HG02759 (cell line): ENCODE results near the gene SGIP1.

ENCODE experiments used
- ATAC-seq: cut with Tn5 transposase; IDR thresholded peaks from one replicate; pipeline ENCODE4 v1.9.1; 2021; ENCODE audit warnings: mild to moderate bottlenecking, moderate library complexity; ENCODE audit not compliant: unreplicated experiment

The SGIP1 gene

GRCh38 chr1:66676613-66677298 lies 142.8 kb downstream of the SGIP1 start:
- ATAC-seq: no peak

GRCh38 chr1:66678146-66678545 lies 144.2 kb downstream of the SGIP1 start:
- no peak for ATAC-seq

GRCh38 chr1:66679140-66679539 lies 145.2 kb downstream of the SGIP1 start:
- no peak for ATAC-seq

GRCh38 chr1:66681686-66682085 lies 147.7 kb downstream of the SGIP1 start:
- ATAC-seq: no peak

DNA sequence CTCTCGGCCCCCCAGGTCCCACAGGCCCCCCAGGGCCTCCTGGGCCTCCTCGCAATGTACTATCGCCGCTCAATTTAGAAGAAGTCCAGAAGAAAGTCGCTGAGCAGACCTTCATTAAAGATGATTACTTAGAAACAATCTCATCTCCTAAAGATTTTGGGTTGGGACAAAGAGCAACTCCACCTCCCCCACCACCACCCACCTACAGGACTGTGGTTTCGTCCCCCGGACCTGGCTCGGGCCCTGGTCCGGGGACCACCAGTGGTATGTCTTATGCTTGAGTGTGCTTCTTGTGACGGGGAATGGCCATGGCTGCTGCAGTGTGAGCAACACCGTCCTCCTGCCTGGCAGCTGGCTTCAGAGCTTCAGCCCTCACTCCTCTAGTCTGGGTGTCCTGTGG lies 148.2 kb downstream of the SGIP1 start:
- ATAC-seq: no peak

DNA sequence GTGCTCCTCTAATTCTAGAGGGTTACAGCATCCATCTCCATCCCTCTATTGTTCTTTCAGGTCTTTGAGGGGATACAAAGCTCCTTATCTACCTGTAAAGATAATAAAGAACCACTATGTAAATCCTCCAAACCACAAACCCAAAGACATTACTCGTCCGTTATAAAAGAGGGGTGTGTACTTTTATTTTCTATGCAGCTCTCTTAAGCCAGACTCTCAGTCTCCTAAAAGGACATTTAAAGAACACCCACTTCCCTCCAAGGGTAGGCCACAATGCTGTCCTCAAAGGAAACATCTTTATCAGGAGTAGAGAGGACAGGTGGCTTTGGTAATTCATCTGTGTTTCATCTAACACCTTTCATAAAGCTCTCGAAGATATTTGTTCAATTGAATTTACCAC lies 150.4 kb downstream of the SGIP1 start:
- no peak for ATAC-seq

GRCh38 chr1:66685265-66685664 lies 151.3 kb downstream of the SGIP1 start:
- no peak for ATAC-seq

- no peak for ATAC-seq
Measured at GRCh38 chr1:66685670-66686069, 151.7 kb downstream of the SGIP1 start.

DNA sequence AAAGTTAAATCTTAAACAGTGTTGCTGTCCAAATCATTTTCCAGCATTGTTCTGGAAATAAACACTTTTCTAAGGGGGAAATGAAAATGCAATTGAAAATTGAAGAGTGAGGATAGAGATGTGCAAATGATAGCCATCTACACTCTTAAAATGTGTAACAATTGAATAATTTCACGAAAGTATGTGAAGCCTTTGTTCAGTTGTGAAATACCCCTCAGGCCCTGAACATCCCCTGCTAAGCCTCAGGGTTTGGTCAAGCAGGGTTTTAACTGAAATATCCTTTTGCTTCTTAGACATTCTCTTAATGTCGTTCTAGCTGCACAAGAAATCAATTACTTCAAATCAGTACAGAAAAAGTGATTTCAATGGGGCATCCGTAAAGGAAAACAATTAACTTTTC lies 152.5 kb downstream of the SGIP1 start:
- no peak for ATAC-seq

- no peak for ATAC-seq
Measured at GRCh38 chr1:66687358-66687757, 153.4 kb downstream of the SGIP1 start.

GRCh38 chr1:66690666-66691381 lies 156.9 kb downstream of the SGIP1 start:
- no peak for ATAC-seq

GRCh38 chr1:66692681-66693080 lies 158.7 kb downstream of the SGIP1 start:
- ATAC-seq: no peak

DNA sequence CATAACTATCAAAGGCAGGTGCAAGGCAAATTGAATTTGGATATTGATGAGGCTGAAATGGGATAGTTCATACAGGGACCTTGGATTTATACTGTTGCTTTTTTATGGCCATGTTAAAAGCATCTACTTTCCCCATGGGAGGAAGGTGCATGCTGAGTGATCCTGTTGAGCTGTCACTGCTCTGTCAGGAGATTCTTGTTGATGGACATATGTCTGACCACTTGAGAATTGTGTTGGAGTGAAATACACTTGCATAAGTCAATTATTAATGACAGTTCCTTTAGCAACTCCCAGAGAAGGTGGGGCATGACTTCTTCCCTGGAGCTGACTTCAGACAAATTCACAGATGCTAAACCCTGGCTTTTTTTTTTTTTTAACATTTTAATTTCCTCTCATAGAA lies 159.9 kb downstream of the SGIP1 start:
- no peak for ATAC-seq

- ATAC-seq: no peak
Measured at GRCh38 chr1:66695116-66695515, 161.2 kb downstream of the SGIP1 start.

- ATAC-seq: no peak
Measured at GRCh38 chr1:66696771-66697170, 162.8 kb downstream of the SGIP1 start.

DNA sequence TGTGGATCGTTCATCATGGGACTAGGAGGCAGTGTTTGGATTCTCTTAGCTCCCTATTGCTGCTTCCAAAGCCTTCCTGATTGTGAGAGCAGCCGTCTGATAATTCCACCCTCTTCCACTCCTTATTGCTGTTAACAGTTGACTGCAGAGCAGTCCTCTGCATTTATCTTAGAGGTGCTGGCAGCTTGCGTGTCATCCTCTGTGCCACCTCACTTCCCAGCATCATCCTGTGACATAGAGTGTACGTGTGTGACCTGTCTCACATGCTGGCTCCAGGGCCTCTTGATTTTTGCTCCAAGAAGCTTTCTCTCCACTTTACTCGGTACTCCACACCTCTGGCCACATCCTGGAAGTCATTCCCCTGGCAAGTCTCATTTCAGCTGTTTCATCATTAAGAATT lies 165.3 kb downstream of the SGIP1 start:
- ATAC-seq: no peak

- ATAC-seq: no peak
Measured at GRCh38 chr1:66704177-66704875, 170.4 kb downstream of the SGIP1 start.

DNA sequence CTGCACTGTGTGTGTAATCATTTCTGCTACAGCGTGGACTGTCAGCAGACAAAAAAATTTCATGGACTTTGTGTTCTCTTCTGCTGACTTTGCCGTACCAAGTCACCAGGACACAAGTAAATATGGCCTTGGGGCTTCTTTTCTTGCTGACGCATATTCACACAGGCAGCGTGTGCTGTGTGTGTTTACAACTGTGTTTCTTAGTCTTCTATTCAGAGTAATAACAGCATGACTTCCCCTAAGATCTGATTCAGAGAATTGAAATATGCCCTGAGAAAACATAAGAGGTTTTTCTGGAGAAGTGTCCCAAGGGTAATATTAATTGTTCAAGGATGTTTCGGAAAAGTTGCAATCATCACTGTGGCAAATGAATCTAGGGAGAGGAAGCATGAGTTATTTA lies 171.2 kb downstream of the SGIP1 start:
- ATAC-seq: no peak

DNA sequence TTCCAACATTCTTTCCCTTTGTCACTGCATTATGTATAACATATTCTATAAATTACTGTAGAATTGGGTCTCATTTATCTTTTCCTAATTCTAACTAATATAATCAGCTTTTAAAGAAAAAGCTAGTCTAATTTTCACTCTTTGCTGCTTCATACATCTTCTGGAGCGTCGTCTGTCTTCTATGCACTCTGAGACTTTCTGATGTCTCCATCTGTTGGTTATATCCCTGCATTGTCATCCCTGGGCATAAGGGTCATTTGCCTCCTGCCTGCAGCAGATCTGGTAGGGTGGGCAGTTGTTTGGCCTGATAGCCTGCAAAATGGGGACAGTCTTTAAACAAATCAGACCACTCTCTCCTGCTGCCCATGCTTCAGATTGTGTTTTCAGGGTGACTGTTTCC lies 177.5 kb downstream of the SGIP1 start:
- no peak for ATAC-seq

GRCh38 chr1:66712839-66713238 lies 178.9 kb downstream of the SGIP1 start:
- no peak for ATAC-seq

DNA sequence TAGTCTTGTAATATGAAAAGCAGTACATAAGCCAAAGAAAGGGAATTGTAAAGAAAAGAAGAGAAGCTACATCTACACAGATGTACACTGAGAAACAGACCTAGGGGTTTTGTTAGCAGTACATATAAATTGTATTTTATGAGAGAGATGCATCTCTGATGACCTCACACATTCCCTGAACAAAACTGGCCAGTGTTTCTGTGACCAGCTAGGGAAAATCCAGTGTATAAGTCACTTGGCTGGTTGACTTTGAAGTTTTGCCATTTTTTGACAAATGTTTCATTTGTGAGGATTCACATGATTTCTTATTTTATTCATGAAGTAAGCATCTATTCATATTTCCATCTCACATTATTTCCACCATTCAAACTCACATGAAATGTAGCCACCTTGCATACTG lies 190.0 kb downstream of the SGIP1 start:
- ATAC-seq: no peak
